Peyer's patch (tissue), 4 donors: ENCODE results near the gene TC2N. TPM values are rescaled to one million over a fixed set of nuclear protein-coding genes. Genes with fewer than 3 reads are reported as not detected.
A peak's percentile ranks its signal among the peaks of the same experiment; 100 is the strongest.

Source experiments
- DNase-seq, 3 donors: peaks; one replicate each; pipeline ENCODE4 v3.0.0-alpha.2; 2017 to 2019
- H3K27ac ChIP-seq, 4 donors: fragments of 200-600 bp; sonication (generic); one replicate each; pipeline ENCODE4 v1.5.1; 2016 to 2019
- H3K27me3 ChIP-seq, 2 donors: fragments of 200-600 bp; sonication (generic); one replicate each; pipeline ENCODE4 v1.5.1; 2019
- H3K36me3 ChIP-seq, 3 donors: fragments of 200-600 bp; sonication (generic); one replicate each; pipeline ENCODE4 v1.5.1; 2016 to 2019
- H3K4me1 ChIP-seq, 4 donors: fragments of 200-600 bp; sonication (generic); one replicate each; pipeline ENCODE4 v1.5.1; 2016 to 2019
- H3K4me3 ChIP-seq, 4 donors: fragments of 200-600 bp; sonication (generic); 1 replicate in 3 of 4; 2 replicates in 1 of 4; pipeline ENCODE4 v1.5.1; 2016 to 2019; ENCODE audit warnings: mild to moderate bottlenecking in 1 of 4
- H3K9me3 ChIP-seq, 4 donors: fragments of 200-600 bp; sonication (generic); one replicate each; pipeline ENCODE4 v1.5.1; 2016 to 2019; ENCODE audit warnings: mild to moderate bottlenecking in 1 of 4
- POLR2A ChIP-seq, 2 donors: fragments of 450-650 bp; IDR thresholded peaks; one replicate each; pipeline ENCODE4 v1.5.1; 2017; ENCODE audit warnings: antibody characterized with exemption in 2 of 2, mild to moderate bottlenecking in 2 of 2, moderate library complexity in 2 of 2
- total RNA-seq, 4 donors: library from RNA; depleted of rRNA; stranded (reverse); fragments of >200 nt; gene quantifications; one replicate each; pipeline ENCODE4 v1.1.0, GENCODE V29; 2016
- TF ChIP-seq, protein P1 (sequence below), 6 experiments: fragments of 450-650 bp in 4 of 6; fragments of 200-600 bp in 2 of 6; sonication (generic) in 1 of 6; IDR thresholded peaks; one replicate each; pipeline ENCODE4 v1.5.1; 2017 to 2019; ENCODE audit warnings: antibody characterized with exemption in 6 of 6, mild to moderate bottlenecking in 3 of 6, moderate library complexity in 1 of 6

Gene TC2N
- total RNA-seq, 4 donors from 2014 or later = 35.2 to 59.4 (median 50.9) TPM

- H3K27ac ChIP-seq = no peak overlapping the region
- no peak for DNase-seq
- peaks cover 0 to 7% (median 0%) of the 10 kb centered on the region in 4 donors for H3K4me1 ChIP-seq
- H3K4me3 ChIP-seq = no peak overlapping the region
- H3K27me3 ChIP-seq = no peaks in the 10 kb centered on the region
- no peak for TF ChIP-seq POLR2A (IDR thresholded peaks at IDR 0.05)
- TF ChIP-seq, protein P1, sequence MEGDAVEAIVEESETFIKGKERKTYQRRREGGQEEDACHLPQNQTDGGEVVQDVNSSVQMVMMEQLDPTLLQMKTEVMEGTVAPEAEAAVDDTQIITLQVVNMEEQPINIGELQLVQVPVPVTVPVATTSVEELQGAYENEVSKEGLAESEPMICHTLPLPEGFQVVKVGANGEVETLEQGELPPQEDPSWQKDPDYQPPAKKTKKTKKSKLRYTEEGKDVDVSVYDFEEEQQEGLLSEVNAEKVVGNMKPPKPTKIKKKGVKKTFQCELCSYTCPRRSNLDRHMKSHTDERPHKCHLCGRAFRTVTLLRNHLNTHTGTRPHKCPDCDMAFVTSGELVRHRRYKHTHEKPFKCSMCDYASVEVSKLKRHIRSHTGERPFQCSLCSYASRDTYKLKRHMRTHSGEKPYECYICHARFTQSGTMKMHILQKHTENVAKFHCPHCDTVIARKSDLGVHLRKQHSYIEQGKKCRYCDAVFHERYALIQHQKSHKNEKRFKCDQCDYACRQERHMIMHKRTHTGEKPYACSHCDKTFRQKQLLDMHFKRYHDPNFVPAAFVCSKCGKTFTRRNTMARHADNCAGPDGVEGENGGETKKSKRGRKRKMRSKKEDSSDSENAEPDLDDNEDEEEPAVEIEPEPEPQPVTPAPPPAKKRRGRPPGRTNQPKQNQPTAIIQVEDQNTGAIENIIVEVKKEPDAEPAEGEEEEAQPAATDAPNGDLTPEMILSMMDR (IDR thresholded peaks at IDR 0.05) = no peak
- H3K36me3 ChIP-seq = no peaks in the 10 kb centered on the region
- H3K9me3 ChIP-seq = no peaks in the 10 kb centered on the region
These were observed 27.6 kb downstream of the TC2N start for GRCh38 chr14:91839749-91840148.

DNA sequence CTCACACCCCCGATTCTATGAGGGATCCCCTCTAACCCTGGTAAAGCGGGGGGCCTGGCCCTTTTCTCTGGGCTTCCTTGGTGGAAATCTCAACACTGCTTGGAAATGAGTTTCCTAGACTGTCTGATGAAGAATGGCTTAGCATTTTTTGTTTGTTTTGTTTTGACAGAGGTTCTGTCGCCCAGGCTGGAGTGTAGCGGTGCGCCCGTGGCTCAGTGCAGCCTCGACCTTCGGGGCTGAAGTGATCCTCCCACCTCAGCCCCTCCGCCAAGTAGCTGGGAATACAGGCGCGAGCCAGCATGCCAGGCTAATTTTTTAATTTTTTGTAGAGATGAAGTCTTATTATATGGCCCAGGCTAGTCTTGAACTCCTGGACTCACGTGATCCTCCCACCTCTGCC is 30.3 kb downstream of the TC2N start:
- no peaks in the 10 kb centered on the region for H3K9me3 ChIP-seq
- DNase-seq = no peak
- H3K36me3 ChIP-seq = no peaks in the 10 kb centered on the region
- H3K4me1 ChIP-seq = peaks cover 0 to 7% (median 0%) of the 10 kb centered on the region in 4 donors
- TF ChIP-seq, protein P1 (IDR thresholded peaks at IDR 0.05) = no peak
- no peak for TF ChIP-seq POLR2A (IDR thresholded peaks at IDR 0.05)
- peak overlapping the region; percentile 67 to 94 (median 78) for H3K4me3 ChIP-seq
- peak overlapping the region; percentile 77 to 96 (median 84) for H3K27ac ChIP-seq
- no peaks in the 10 kb centered on the region for H3K27me3 ChIP-seq

DNA sequence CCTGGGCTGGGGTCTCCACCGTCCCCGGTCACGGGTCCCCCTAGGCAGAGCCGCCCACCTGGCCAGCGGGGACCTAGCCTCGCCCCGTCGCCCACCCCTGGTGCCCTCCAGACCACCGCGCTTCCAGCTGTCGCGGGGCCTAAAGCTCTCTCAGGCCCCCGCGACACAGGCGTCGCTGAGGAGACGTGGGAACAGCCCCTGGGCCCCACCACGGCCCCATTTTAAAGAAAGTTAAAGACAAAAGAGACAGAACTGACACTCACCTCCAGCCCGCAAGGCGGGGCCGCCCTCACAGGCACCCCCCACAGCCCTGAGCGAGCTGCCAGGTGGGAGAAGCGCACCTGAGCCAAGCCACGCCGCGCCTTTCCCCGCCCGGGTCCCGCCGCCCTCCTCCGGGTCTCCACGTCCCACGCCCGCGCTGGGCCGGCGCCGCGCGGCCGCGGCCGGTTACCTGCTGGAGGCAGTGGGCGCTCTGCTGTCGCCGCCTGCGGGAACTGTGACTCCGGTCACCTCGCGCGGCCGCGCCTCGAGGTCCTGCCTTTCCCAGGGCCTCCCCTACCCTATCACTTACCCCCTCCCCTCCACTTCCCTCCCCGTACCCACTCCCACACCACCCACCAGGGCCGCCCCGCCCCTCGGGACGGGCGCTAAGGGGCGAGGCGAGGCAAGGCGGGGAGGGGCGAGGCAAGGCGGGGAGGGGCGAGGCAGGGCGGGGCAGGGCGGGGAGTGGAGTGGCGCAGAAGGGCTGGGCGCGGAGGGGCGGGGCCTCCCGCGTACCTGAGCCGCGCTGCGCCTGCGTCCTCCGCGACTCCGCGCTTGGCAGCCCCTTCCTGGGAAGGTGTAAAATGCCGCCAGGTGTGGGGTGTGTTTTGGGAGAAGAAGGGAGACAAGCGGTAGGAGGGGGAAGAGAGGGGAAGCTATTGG is 31.2 kb downstream of the TC2N start:
- H3K9me3 ChIP-seq = no peaks in the 10 kb centered on the region
- TF ChIP-seq, protein P1 (IDR thresholded peaks at IDR 0.05) = peak in 1 of 6 experiments; percentile 8
- TF ChIP-seq POLR2A (IDR thresholded peaks at IDR 0.05) = peak; percentile 63 to 67
- peak overlapping the region; percentile 77 to 96 (median 84) for H3K27ac ChIP-seq

DNA sequence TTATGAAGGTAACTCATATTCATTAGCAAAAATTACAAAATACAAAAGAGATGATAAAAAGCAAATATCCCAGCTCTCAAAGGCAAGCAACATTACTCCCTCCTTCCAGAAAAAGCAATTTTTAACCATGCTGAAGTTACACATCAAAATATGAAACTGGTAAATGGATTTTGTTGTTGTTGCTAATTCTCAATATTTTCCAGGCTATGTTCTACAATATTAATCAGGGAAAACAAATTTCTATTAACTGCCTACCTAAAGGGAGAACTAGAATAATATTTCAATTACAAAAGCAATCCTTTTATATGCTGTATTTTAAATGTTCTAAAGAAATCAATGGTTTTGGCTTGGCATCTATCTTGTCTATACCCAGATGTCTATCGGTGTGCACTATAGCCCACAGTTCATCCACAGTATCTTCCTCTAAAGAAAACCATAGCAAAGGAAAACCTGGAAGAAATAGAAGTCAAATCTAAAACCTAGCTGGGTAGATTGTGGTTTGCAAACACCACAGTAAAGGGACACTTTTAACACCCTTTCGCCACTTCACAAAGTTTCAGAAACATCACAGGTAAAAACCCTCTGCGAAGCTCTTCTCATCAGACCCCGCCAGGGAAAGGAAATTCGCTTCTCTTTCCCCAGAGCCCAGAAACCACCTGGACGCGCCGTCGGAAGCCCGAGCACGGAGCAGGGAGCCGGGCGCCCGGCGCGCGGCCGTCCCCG is 32.0 kb downstream of the TC2N start:
- H3K4me3 ChIP-seq = peak overlapping the region; percentile 67 to 94 (median 78)
- H3K27ac ChIP-seq = peak overlapping the region; percentile 77 to 96 (median 84)
- H3K36me3 ChIP-seq = no peaks in the 10 kb centered on the region
- TF ChIP-seq, protein P1 (IDR thresholded peaks at IDR 0.05) = no peak
- TF ChIP-seq POLR2A (IDR thresholded peaks at IDR 0.05) = no peak
- peak in 1 of 3 donors; percentile 54 for DNase-seq
- H3K9me3 ChIP-seq = no peaks in the 10 kb centered on the region
- H3K27me3 ChIP-seq = no peaks in the 10 kb centered on the region
- H3K4me1 ChIP-seq = peaks cover 0 to 7% (median 0%) of the 10 kb centered on the region in 4 donors

More for the DNA sequence above, 31.2 kb downstream of the TC2N start:
- Histone ChIP-seq H3K36me3 (no peaks in the 10 kb centered on the region), H3K4me3 (peak overlapping the region; percentile 67 to 94 (median 78)), H3K4me1 (peaks cover 0 to 7% (median 0%) of the 10 kb centered on the region in 4 donors), H3K27me3 (no peaks in the 10 kb centered on the region)
- DNase-seq = peak; percentile 88 to 96 (median 96)

DNA sequence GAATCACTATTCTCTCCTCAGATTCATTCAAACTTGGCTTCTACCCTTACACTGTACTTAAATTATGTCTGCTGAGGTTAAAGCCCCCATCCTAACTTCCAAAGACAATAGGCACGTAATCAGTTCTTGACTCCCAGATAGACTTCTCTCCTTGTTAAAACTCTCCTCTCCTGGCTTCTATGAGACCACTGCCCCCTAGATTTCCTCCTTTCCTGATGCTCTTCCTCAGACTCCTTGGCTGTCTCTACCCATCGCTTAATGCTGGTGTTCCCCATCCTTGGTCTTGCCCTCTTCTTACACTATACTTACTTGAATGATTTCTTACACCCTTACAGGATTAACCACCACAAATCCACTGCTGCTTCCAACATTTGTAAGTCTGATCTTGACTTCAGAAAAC is 32.8 kb downstream of the TC2N start:
- no peak for TF ChIP-seq POLR2A (IDR thresholded peaks at IDR 0.05)
- TF ChIP-seq, protein P1 (IDR thresholded peaks at IDR 0.05) = no peak
- H3K36me3 ChIP-seq = no peaks in the 10 kb centered on the region
- H3K27me3 ChIP-seq = no peaks in the 10 kb centered on the region
- no peak for DNase-seq
- peak overlapping the region in 1 of 4 donors; percentile 20 for H3K4me3 ChIP-seq
- H3K27ac ChIP-seq = no peak overlapping the region
- H3K4me1 ChIP-seq = peaks cover 0 to 12% (median 3%) of the 10 kb centered on the region in 4 donors
- H3K9me3 ChIP-seq = no peaks in the 10 kb centered on the region
